DMS53 (cell line): ENCODE data around the gene INPP4A.

Source experiments
- DNase-seq: peaks from one replicate; lab custom pipeline; 2025; lab: John Stamatoyannopoulos, UW

The INPP4A gene

GRCh38 chr2:98460573-98461497, 16.2 kb downstream of the INPP4A start:
- no peak for DNase-seq

GRCh38 chr2:98461498-98462049, 16.9 kb downstream of the INPP4A start:
- no peak for DNase-seq

- no peak for DNase-seq
These were observed 18.4 kb downstream of the INPP4A start for GRCh38 chr2:98463081-98463481.

- no peak for DNase-seq
These were observed 18.9 kb downstream of the INPP4A start for GRCh38 chr2:98463551-98463971.

GRCh38 chr2:98463988-98464771, 19.5 kb downstream of the INPP4A start:
- no peak for DNase-seq

GRCh38 chr2:98464772-98465310, 20.2 kb downstream of the INPP4A start:
- DNase-seq = no peak

- DNase-seq = peak; percentile 61
These were observed 21.0 kb downstream of the INPP4A start for GRCh38 chr2:98465456-98466226.

GRCh38 chr2:98467082-98467536, 22.5 kb downstream of the INPP4A start:
- no peak for DNase-seq

- DNase-seq = no peak
These were observed 23.0 kb downstream of the INPP4A start for GRCh38 chr2:98467652-98468051.

- no peak for DNase-seq
These were observed 24.1 kb downstream of the INPP4A start for GRCh38 chr2:98468621-98469236.

GRCh38 chr2:98469862-98470544, 25.3 kb downstream of the INPP4A start:
- no peak for DNase-seq

GRCh38 chr2:98470851-98471255, 26.2 kb downstream of the INPP4A start:
- DNase-seq = no peak

- DNase-seq = no peak
These were observed 26.9 kb downstream of the INPP4A start for GRCh38 chr2:98471402-98472131.

GRCh38 chr2:98472132-98472650, 27.5 kb downstream of the INPP4A start:
- DNase-seq = peak; percentile 39

GRCh38 chr2:98472961-98473746, 28.5 kb downstream of the INPP4A start:
- no peak for DNase-seq

GRCh38 chr2:98473995-98474780, 29.5 kb downstream of the INPP4A start:
- DNase-seq = peak; percentile 35

GRCh38 chr2:98474979-98475632, 30.4 kb downstream of the INPP4A start:
- DNase-seq = peak; percentile 61
